HG03280 (cell line): ENCODE results near the gene UCHL5.
"Not testable (repeated sequence)": the region's sequence is repeated elsewhere in the genome, so short reads cannot be mapped to it uniquely, and the experiment has no call there.

Experiments
- ATAC-seq: cut with Tn5 transposase; IDR thresholded peaks from one replicate; pipeline ENCODE4 v1.9.1; 2021; ENCODE audit warnings: mild to moderate bottlenecking, moderate library complexity; ENCODE audit not compliant: unreplicated experiment

UCHL5 gene

DNA sequence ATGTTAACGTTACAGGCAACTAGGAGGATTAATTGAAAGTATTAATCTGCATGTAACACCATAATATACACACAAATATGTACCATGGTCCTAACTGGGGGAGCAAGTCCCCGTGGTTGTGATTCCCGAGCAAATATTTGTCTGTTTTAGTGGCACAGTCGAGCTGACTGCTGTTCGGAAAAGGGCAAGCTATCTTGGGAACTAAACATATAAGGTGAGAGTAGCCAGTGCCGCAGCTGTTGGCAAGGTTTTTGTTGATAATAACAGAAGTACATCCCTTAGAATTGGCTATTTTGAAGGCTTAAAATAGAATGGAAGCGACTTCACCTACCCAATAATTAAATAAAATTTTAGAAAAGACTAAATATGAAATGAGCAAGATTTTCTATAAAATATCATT is 45.5 kb downstream of the UCHL5 start:
- no peak for ATAC-seq

DNA sequence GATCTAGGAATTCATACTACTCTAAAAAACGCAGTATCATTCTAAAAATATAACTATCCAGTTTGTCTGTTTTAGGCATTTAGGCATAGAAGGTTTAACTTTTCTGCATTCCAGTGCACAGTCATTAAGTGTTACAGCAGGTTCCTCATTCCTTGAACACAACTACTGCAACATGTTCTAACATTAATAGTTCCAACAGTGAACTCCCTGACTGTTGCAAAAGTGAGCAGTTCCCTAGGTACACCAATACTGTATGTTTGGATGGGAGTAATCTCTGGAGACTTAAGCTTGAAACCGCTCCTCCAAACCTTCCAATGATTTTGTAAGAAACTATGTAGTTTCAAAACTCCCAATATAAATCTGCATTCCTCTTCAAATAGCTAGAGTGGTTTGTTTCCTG is 46.2 kb downstream of the UCHL5 start:
- ATAC-seq, result no peak

DNA sequence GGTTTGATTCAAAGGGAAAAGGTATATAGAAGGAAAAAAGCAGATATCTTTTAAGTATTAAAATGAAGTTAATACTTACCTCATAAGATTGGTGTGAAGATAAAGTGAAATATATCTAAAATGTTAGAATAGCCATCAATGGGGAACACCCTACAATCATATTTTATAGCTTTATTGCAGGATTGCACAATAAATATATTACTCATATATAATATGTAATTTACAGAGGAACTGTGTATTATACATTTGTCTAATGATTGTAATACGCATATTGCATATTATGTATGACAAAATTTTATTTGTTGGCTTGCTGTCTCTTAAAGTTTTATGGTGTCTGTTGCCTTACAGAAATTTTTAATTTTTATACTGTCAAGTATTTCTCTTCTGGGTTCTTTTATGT is 47.8 kb downstream of the UCHL5 start:
- no peak for ATAC-seq

DNA sequence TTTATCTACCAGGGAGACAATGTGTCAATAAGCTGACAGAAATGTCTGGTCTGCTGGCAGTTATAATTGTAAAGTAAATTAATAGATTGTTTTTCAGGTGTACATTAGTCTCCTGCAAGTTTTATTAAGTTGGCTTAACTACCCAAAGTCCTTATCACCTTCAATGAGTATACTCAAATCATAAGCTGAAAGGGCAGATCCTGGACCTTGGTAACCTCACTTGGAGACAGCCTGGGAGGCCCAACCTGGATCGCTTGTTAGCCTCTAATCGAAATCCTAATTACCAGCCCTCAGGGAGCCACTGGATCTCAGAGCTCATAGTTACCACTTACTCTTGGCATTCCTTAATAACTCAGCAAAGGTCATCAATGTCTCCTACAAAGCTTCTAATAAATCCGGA is 49.7 kb downstream of the UCHL5 start:
- no peak for ATAC-seq

GRCh38 chr1:193005785-193006184 is 53.4 kb downstream of the UCHL5 start:
- ATAC-seq, result no peak

DNA sequence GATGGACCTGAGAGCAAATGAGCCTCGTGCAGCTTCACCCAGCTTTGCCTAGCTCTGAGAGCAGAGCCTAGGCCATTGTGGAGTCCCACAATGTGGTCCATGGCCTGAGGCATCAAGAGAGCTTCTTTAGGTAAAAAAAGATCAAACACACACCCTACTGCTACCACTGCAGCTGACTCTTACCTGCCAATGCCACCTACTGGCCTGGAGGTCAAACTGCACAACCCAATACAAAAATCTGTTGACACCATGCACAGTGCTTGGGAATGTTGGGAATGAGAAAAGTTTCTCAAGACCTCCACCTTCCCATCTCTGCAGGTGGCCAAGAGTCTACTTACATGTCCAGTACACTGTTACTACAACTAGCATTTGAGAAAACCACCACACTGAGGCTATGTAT is 60.6 kb downstream of the UCHL5 start:
- no peak for ATAC-seq

GRCh38 chr1:192994141-192994540 is 65.0 kb downstream of the UCHL5 start:
- ATAC-seq, result no peak

- no peak for ATAC-seq
Observed at GRCh38 chr1:192993426-192994085, 65.6 kb downstream of the UCHL5 start.

DNA sequence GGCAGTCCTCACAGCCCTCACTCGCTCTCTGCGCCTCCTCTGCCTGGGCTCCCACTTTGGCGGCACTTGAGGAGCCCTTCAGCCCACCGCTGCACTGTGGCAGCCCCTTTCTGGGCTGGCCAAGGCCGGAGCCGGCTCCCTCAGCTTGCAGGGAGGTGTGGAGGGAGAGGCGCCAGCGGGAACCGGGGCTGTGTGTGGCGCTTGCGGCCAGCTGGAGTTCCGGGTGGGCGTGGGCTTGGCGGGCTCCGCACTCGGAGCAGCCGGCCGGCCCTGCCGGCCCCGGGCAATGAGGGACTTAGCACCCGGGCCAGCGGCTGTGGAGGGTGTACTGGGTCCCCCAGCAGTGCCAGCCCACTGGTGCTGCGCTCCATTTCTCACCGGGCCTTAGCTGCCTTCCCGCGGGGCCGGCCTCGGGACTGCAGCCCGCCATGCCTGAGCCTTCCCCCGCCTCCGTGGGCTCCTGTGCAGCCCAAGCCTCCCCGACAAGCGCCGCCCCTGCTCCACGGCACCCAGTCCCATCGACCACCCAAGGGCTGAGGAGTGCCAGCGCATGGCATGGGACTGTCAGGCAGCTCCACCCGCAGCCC is 72.3 kb downstream of the UCHL5 start:
- ATAC-seq, result not testable (repeated sequence)

DNA sequence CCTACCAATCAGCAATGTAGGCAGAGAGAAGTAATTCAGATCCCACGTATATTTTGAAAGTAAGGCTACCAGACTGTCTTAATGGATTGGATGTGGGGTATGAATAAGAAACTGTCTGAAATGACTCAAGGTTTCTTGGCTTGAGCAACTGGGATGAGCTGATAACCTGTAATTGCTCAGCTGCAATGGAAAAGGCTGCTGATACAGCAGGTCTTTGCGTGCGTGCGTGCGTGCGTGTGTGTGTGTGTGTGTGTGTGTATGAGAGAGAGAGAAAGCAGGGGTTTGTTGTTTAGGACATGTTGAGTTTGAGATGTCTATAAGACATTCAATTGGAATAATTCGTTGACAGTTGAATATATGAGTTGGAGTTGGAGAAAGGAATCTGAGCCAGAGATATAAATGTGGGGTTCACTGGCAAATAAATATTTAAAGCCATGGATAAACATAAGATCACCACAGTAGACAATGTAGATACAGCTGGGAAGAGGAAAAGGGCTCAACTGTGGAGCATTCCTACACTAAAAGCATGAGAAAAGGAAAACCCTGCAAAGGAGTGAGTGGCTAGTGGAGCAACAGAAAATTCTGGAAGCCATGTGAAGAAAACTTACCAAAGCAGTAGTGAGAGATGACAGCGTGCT is 72.9 kb downstream of the UCHL5 start:
- ATAC-seq, result no peak

- ATAC-seq, result no peak
Observed at GRCh38 chr1:192984080-192984479, 75.1 kb downstream of the UCHL5 start.

GRCh38 chr1:192983349-192983980 is 75.7 kb downstream of the UCHL5 start:
- peak; percentile 93 for ATAC-seq

DNA sequence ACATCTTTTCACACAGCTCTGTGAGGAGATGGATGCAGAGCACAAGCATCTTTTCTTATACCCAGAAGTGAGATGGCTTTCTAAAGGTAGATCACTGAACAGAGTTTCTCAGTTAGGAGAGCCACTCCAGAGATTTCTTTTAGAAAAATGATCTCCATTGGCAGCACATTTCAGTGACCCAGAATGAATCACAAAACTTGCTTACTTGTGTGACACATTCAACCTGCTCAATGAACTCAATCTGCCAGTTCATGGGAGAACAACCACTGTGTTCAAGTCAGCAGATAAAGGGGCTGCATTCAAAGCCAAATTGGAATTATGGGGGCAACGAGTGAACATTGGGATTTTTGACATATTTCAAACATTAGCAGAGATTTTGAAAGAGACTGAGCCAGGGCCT is 78.3 kb downstream of the UCHL5 start:
- no peak for ATAC-seq

- not testable (repeated sequence) for ATAC-seq
Observed at GRCh38 chr1:192980334-192980733, 78.8 kb downstream of the UCHL5 start.

DNA sequence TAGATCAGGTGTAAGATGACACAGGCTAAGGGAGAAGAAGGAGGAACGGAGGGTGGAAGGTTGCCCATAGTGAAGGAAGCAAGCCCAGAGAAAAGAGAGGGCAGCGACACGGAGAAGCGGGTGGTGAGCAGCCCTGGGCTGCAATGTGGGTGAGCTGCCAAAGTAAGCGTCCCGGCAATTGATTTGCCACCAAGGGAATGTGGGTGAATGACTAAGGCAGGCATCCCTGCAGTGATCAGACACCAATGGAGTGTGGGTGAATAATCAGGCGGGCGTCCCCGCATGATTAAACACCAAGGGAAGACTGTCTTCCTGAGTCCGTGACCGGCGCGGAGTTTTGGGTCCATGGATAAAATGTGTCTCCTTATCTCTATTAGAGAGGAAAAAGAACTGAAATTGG is 79.6 kb downstream of the UCHL5 start:
- ATAC-seq, result no peak

GRCh38 chr1:192978195-192978710 is 80.9 kb downstream of the UCHL5 start:
- no peak for ATAC-seq

GRCh38 chr1:192977089-192977706 is 82.0 kb downstream of the UCHL5 start:
- no peak for ATAC-seq

- ATAC-seq, result no peak
Observed at GRCh38 chr1:192976576-192976975, 82.6 kb downstream of the UCHL5 start.

GRCh38 chr1:192974701-192975100 is 84.5 kb downstream of the UCHL5 start:
- no peak for ATAC-seq

DNA sequence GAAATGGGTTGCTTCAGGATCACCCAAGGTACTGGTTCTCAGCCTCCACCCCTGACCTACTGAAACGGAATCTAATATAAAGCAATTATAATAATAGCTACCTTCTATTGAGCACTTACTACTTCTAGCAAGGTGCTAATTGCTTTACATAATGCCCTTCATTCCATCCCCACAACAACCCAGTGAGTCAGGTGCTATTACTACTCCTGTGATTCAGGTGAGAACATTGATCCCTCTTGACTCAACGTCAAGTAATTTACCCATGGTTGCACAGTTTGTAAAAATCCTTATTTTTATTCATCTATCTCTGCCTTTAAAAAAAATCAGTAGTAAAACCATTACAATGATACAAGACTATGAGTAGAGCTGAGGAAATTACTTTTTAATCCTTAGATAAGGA is 85.2 kb downstream of the UCHL5 start:
- ATAC-seq, result no peak

DNA sequence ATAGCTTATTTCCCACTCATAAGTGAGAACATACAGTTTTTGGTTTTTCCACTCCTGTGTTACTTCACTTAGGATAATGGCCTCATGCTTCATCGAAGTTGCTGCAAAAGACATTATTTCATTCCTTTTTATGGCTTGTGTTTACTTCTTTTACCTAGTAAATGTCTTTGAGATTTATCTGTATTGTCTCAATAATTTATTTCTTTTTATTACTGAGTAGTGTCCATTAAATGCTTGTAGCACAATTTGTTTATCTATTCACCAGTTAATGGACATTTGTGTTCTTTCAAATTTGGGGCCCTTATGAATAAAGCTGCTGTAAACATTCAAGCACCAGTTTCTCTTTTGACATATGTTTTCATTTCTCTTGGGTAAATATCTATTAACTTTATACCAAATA is 86.0 kb downstream of the UCHL5 start:
- ATAC-seq, result no peak
